GM18505 (cell line): ENCODE measurements around the gene OR6T1.

ENCODE experiments used
- ATAC-seq: cut with Tn5 transposase; IDR thresholded peaks from one replicate; pipeline ENCODE4 v1.9.1; 2021; ENCODE audit not compliant: unreplicated experiment
- POLR2A ChIP-seq: IDR thresholded peaks from 4 replicates; pipeline ENCODE4 v1.6.1; 2011; ENCODE audit warnings: borderline replicate concordance; ENCODE audit not compliant: insufficient read depth, insufficient read length; ENCODE audit errors: extremely low read depth

OR6T1 gene

GRCh38 chr11:123943738-123944137 lies at the start of gene OR6T1:
OR6T1 (minus strand) TSS chr11:123943838; CDS start chr11:123943838, 0 bp downstream.
- no peak for TF ChIP-seq POLR2A
- ATAC-seq, result no peak

- no peak for ATAC-seq
- TF ChIP-seq POLR2A, result no peak
These were observed 35.7 kb upstream of the OR6T1 start for GRCh38 chr11:123979311-123979710.

- ATAC-seq, result no peak
- no peak for TF ChIP-seq POLR2A
These were observed 34.2 kb upstream of the OR6T1 start, which contains the start of gene OR10S1 for GRCh38 chr11:123977731-123978347. OR10S1 (minus strand) TSS chr11:123977781; CDS start chr11:123977664, 117 bp downstream.

- no peak for ATAC-seq
- no peak for TF ChIP-seq POLR2A
These were observed 33.3 kb upstream of the OR6T1 start for GRCh38 chr11:123976770-123977560.

GRCh38 chr11:123973816-123974215 lies 30.2 kb upstream of the OR6T1 start:
- ATAC-seq, result no peak
- no peak for TF ChIP-seq POLR2A

GRCh38 chr11:123956752-123957151 lies 13.1 kb upstream of the OR6T1 start:
- ATAC-seq, result no peak
- no peak for TF ChIP-seq POLR2A

- ATAC-seq, result no peak
- TF ChIP-seq POLR2A, result no peak
These were observed 1.5 kb upstream of the OR6T1 start for GRCh38 chr11:123945132-123945531.

GRCh38 chr11:123942413-123942812 lies 1.2 kb downstream of the OR6T1 start:
- ATAC-seq, result no peak
- TF ChIP-seq POLR2A, result no peak

- no peak for ATAC-seq
These were observed 4.3 kb downstream of the OR6T1 start, which contains the start of gene OR4D5 for GRCh38 chr11:123939317-123939716. OR4D5 (plus strand) TSS chr11:123939617; CDS start chr11:123939617, 0 bp downstream.

GRCh38 chr11:123924027-123924426 lies 19.6 kb downstream of the OR6T1 start:
- TF ChIP-seq POLR2A, result no peak
- ATAC-seq, result no peak

More at GRCh38 chr11:123939317-123939716, 4.3 kb downstream of the OR6T1 start, which contains the start of gene OR4D5:
- no peak for TF ChIP-seq POLR2A

- ATAC-seq, result no peak
- no peak for TF ChIP-seq POLR2A
These were observed 22.7 kb downstream of the OR6T1 start for GRCh38 chr11:123920943-123921342.

GRCh38 chr11:123905826-123906225 lies 37.8 kb downstream of the OR6T1 start:
- ATAC-seq, result no peak
- TF ChIP-seq POLR2A, result no peak

- TF ChIP-seq POLR2A, result no peak
- ATAC-seq, result no peak
These were observed 38.7 kb downstream of the OR6T1 start for GRCh38 chr11:123904932-123905331.

- TF ChIP-seq POLR2A, result no peak
- peak; percentile 86 for ATAC-seq
These were observed 39.7 kb downstream of the OR6T1 start for GRCh38 chr11:123903932-123904331.
